IMR-90 (cell line): ENCODE data around the gene INCA1. TPM values are rescaled to one million over a fixed set of nuclear protein-coding genes. Genes with fewer than 3 reads are reported as not detected.

Source experiments
- ATAC-seq: fragments of 200-7000 bp; cut with Tn5 transposase; 2 replicates; pipeline ENCODE4 v1.9.1; 2020; ENCODE audit warnings: low read depth, mild to moderate bottlenecking, moderate library complexity
- BruUV-seq: library from RNA; stranded (reverse); fragments of 400-500 nt; replicated peaks from 2 replicates; lab custom pipeline; 2021; lab: Mats Ljungman, UMichigan
- CTCF ChIA-PET: fragments of 300-600 bp; formaldehyde crosslinking; extraction: SDS; loops from one replicate; lab custom pipeline; 2021; ENCODE audit warnings: antibody characterized with exemption; lab: Yijun Ruan, JAX
- POLR2A ChIA-PET: fragments of 300-600 bp; sonication (Branson Sonifier 250); formaldehyde crosslinking; loops from one replicate; lab custom pipeline; 2022; ENCODE audit warnings: antibody characterized with exemption; ENCODE audit not compliant: unreplicated experiment; lab: Charles Lee
- DNase-seq: peaks from one replicate; pipeline ENCODE4 v3.0.0; 2013
- H2AFZ ChIP-seq: replicated peaks from 2 replicates; pipeline ENCODE3; 2013; ENCODE audit warnings: low read length, mild to moderate bottlenecking; ENCODE audit not compliant: poor library complexity
- H2AK5ac ChIP-seq: 2 replicates; pipeline ENCODE4 v1.6.1; 2013; ENCODE audit warnings: low read depth, low read length, inconsistent platforms
- H2AK9ac ChIP-seq: replicated peaks from 2 replicates; pipeline ENCODE3; 2013; ENCODE audit warnings: mild to moderate bottlenecking, low read depth, low read length, moderate library complexity; ENCODE audit not compliant: poor library complexity
- H2BK120ac ChIP-seq: 2 replicates; pipeline ENCODE4 v1.6.1; 2013; ENCODE audit warnings: low read depth, low read length, inconsistent platforms
- H2BK15ac ChIP-seq: 3 replicates; pipeline ENCODE4 v1.6.1; 2013; ENCODE audit warnings: low read depth, low read length, inconsistent platforms
- H2BK20ac ChIP-seq: 2 replicates; pipeline ENCODE4 v1.6.1; 2013; ENCODE audit warnings: low read depth, mild to moderate bottlenecking, inconsistent platforms, low read length, moderate library complexity
- H2BK5ac ChIP-seq: 2 replicates; pipeline ENCODE4 v1.6.1; 2013; ENCODE audit warnings: mild to moderate bottlenecking, low read depth, low read length, inconsistent platforms; ENCODE audit not compliant: poor library complexity, severe bottlenecking
- H3K14ac ChIP-seq: replicated peaks from 2 replicates; pipeline ENCODE4 v1.6.1; 2013; ENCODE audit warnings: low read depth, low read length, inconsistent platforms
- H3K18ac ChIP-seq: 2 replicates; pipeline ENCODE4 v1.6.1; 2013; ENCODE audit warnings: low read depth, low read length, control low read depth
- H3K23ac ChIP-seq: 2 replicates; pipeline ENCODE4 v1.6.1; 2013; ENCODE audit warnings: low read depth, low read length, inconsistent platforms
- H3K27ac ChIP-seq: 2 replicates; pipeline ENCODE4 v1.5.1; 2013; ENCODE audit warnings: mild to moderate bottlenecking, control low read depth, low read length; ENCODE audit not compliant: insufficient read depth
- H3K27me3 ChIP-seq: 2 replicates; pipeline ENCODE4 v1.6.1; 2013; ENCODE audit warnings: low read length; ENCODE audit not compliant: control insufficient read depth, insufficient read depth
- H3K36me3 ChIP-seq: 2 replicates; pipeline ENCODE4 v1.6.1; 2013; ENCODE audit warnings: low read length, mixed read lengths; ENCODE audit not compliant: control insufficient read depth, insufficient read depth
- H3K4ac ChIP-seq: 2 replicates; pipeline ENCODE4 v1.6.1; 2013; ENCODE audit warnings: low read depth, low read length, inconsistent platforms
- H3K4me1 ChIP-seq: 2 replicates; pipeline ENCODE4 v1.6.1; 2013; ENCODE audit warnings: low read length, mixed read lengths; ENCODE audit not compliant: control insufficient read depth, insufficient read depth
- H3K4me2 ChIP-seq: 2 replicates; pipeline ENCODE4 v1.6.1; 2013; ENCODE audit warnings: low read depth, mild to moderate bottlenecking, control low read depth, low read length, moderate library complexity
- H3K4me3 ChIP-seq: 2 replicates; pipeline ENCODE4 v1.5.1; 2013; ENCODE audit warnings: low read depth, mild to moderate bottlenecking, control low read depth, low read length, moderate library complexity; ENCODE audit not compliant: insufficient read depth
- H3K56ac ChIP-seq: 2 replicates; pipeline ENCODE4 v1.6.1; 2013; ENCODE audit warnings: low read length, inconsistent platforms; ENCODE audit not compliant: insufficient read depth; ENCODE audit errors: extremely low read depth
- H3K79me1 ChIP-seq, 2 experiments: 2 replicates each; pipeline ENCODE4 v1.6.1; 2013; ENCODE audit warnings: low read length in 2 of 2, inconsistent platforms in 1 of 2, low read depth in 1 of 2
- H3K9ac ChIP-seq: 2 replicates; pipeline ENCODE4 v1.6.1; 2013; ENCODE audit warnings: low read depth, low read length, control low read depth
- H3K9me1 ChIP-seq: 2 replicates; pipeline ENCODE4 v1.6.1; 2013; ENCODE audit warnings: low read length, inconsistent platforms; ENCODE audit not compliant: insufficient read depth
- H3K9me3 ChIP-seq: 2 replicates; pipeline ENCODE4 v1.6.1; 2013; ENCODE audit warnings: low read length; ENCODE audit not compliant: control insufficient read depth, insufficient read depth
- H4K20me1 ChIP-seq: 2 replicates; pipeline ENCODE4 v1.6.1; 2013; ENCODE audit warnings: low read length, inconsistent platforms; ENCODE audit not compliant: insufficient read depth
- H4K5ac ChIP-seq: 2 replicates; pipeline ENCODE4 v1.6.1; 2013; ENCODE audit warnings: mild to moderate bottlenecking, low read depth, low read length, control low read depth
- H4K8ac ChIP-seq, 2 experiments: 2 replicates each; pipeline ENCODE4 v1.6.1; 2013; ENCODE audit warnings: low read depth in 2 of 2, low read length in 2 of 2, control low read depth in 1 of 2, inconsistent platforms in 1 of 2
- H4K91ac ChIP-seq: 2 replicates; pipeline ENCODE4 v1.6.1; 2013; ENCODE audit warnings: low read depth, low read length, inconsistent platforms; ENCODE audit not compliant: insufficient read depth
- BHLHE40 ChIP-seq: fragments of 150-350 bp; IDR thresholded peaks from 2 replicates; pipeline ENCODE4 v1.6.1; 2016; ENCODE audit warnings: mild to moderate bottlenecking, low read depth, low read length
- CEBPB ChIP-seq: IDR thresholded peaks from 2 replicates; pipeline ENCODE4 v1.6.1; 2012; ENCODE audit warnings: low read depth, low read length, improper control_type of control experiment
- CTCF ChIP-seq: conservative IDR thresholded peaks from 2 replicates; pipeline ENCODE4 v1.5.1; 2012; ENCODE audit warnings: mild to moderate bottlenecking, low read depth, low read length, improper control_type of control experiment
- FOS ChIP-seq: fragments of 150-350 bp; IDR thresholded peaks from 2 replicates; pipeline ENCODE4 v1.6.1; 2016; ENCODE audit warnings: low read depth, low read length
- MAFK ChIP-seq: IDR thresholded peaks from 2 replicates; pipeline ENCODE4 v1.6.1; 2012; ENCODE audit warnings: low read depth, low read length, improper control_type of control experiment
- MAZ ChIP-seq: IDR thresholded peaks from 2 replicates; pipeline ENCODE4 v1.6.1; 2012; ENCODE audit warnings: low read depth, mild to moderate bottlenecking, low read length, improper control_type of control experiment, moderate library complexity, borderline replicate concordance
- MXI1 ChIP-seq: IDR thresholded peaks from 2 replicates; pipeline ENCODE4 v1.6.1; 2012; ENCODE audit warnings: low read depth, mild to moderate bottlenecking, low read length, moderate library complexity, borderline replicate concordance
- NFE2L2 ChIP-seq: fragments of 150-350 bp; IDR thresholded peaks from 2 replicates; pipeline ENCODE4 v1.6.1; 2016; ENCODE audit warnings: low read depth, mild to moderate bottlenecking, low read length
- POLR2A ChIP-seq: IDR thresholded peaks from 2 replicates; pipeline ENCODE4 v1.6.1; 2012; ENCODE audit warnings: mild to moderate bottlenecking, low read depth, low read length
- RAD21 ChIP-seq: IDR thresholded peaks from 2 replicates; pipeline ENCODE4 v1.6.1; 2012; ENCODE audit warnings: low read length, improper control_type of control experiment
- RCOR1 ChIP-seq: IDR thresholded peaks from 2 replicates; pipeline ENCODE4 v1.6.1; 2012; ENCODE audit warnings: mild to moderate bottlenecking, low read length, improper control_type of control experiment; ENCODE audit not compliant: insufficient replicate concordance
- WGBS, 2 experiments: methylation state at CpG; one replicate each; pipeline versions ENCODE4 v1.1.5 to v1.1.7; 2013; ENCODE audit warnings: missing lambda C conversion rate in 2 of 2; ENCODE audit not compliant: insufficient read length in 1 of 2; ENCODE audit errors: extremely low coverage in 2 of 2; 5-methylcytosine and 5-hydroxymethylcytosine counted together
- dilution Hi-C: fragments of 300-500 bp; cut with HindIII; formaldehyde crosslinking; loops from one replicate; pipeline ENCODE4 v1.14.3; 2018; ENCODE audit warnings: low sequenced_read_pairs; ENCODE audit not compliant: unreplicated experiment
- in situ Hi-C: fragments of 300-500 bp; cut with MboI; formaldehyde crosslinking; loops from 3 replicates; pipeline ENCODE4 v1.14.3; 2019; ENCODE audit warnings: low sequenced_read_pairs, inconsistent platforms, mixed read lengths
- intact Hi-C: fragments of 100-400 bp; cut with micrococcal nuclease; formaldehyde crosslinking; loops from 2 replicates; pipeline ENCODE4 v1.10.0; 2022
- polyA plus RNA-seq, 3 experiments: library from polyadenylated mRNA; depleted of rRNA; stranded (reverse); fragments of >200 nt; gene quantifications; 2 replicates each; pipeline ENCODE4 v1.2.3, GENCODE V29; 2012; ENCODE audit warnings: low replicate concordance in 1 of 3
- total RNA-seq: library from RNA; depleted of rRNA; stranded (reverse); fragments of >200 nt; gene quantifications from 2 replicates; pipeline ENCODE4 v1.2.3, GENCODE V29; 2012

Gene INCA1
- total and polyA plus RNA-seq, 2 of the 4 experiments (the other 2 are of a cell fraction): 0.18 to 0.51 TPM

- in situ Hi-C loops: no loop called here
- ChIA-PET CTCF (no interaction called here), POLR2A (interaction anchor here (0.6 kb wide), 1 partner anchor 12 kb away, joined by 8 read pairs; no protein-coding TSS in a partner anchor)
- Histone ChIP-seq H3K27ac (no peak overlapping the region), H4K5ac (no peak overlapping the region), H3K9me3 (no peaks in the 10 kb centered on the region), H3K4me2 (no peak overlapping the region), H3K23ac (no peak overlapping the region), H2AK5ac (no peak overlapping the region), H3K9ac (no peak overlapping the region), H3K4me1 (peaks cover 28% of the 10 kb centered on the region), H4K91ac (no peak overlapping the region), H2BK120ac (no peak overlapping the region), H4K20me1 (no peaks in the 10 kb centered on the region), H3K9me1 (peaks cover 27% of the 10 kb centered on the region; the same call in 1 of the 2 replicates), H2AK9ac (peak overlapping the region; percentile 28), H3K36me3 (peaks cover 12% of the 10 kb centered on the region), H3K56ac (no peak overlapping the region), H3K27me3 (no peaks in the 10 kb centered on the region), H2BK20ac (no peak overlapping the region), H2BK5ac (no peak overlapping the region), H3K14ac (no peak overlapping the region), H3K4ac (no peak overlapping the region), H3K79me1 (peaks cover 12 to 27% of the 10 kb centered on the region in 2 experiments; a peak in 3 of 4 replicates), H3K18ac (no peak overlapping the region), H4K8ac (no peak overlapping the region), H2BK15ac (no peak overlapping the region), H2AFZ (no peak overlapping the region), H3K4me3 (no peak overlapping the region)
- BruUV-seq: no TSS peak
- intact Hi-C loops: no loop called here
- 100% methylated on average over 3 of the region's 8 CpGs; no CpG with 5 or more reads in 1 of the 2 experiments for WGBS, 2 experiments
- dilution Hi-C loops: no loop called here
- DNase-seq: no peak
- ATAC-seq: no peak
- TF ChIP-seq POLR2A (no peak), MAZ (no peak), CEBPB (no peak), MXI1 (no peak), NFE2L2 (no peak), MAFK (no peak), FOS (no peak), RCOR1 (no peak), RAD21 (no peak), BHLHE40 (no peak), CTCF (no peak)
These were observed 42.2 kb downstream of the INCA1 start for GRCh38 chr17:4955091-4955490.
